HEK293 (cell line): ENCODE measurements around the gene CRIM1.

ENCODE experiments used
- CTCF ChIA-PET: fragments of 350-600 bp; formaldehyde crosslinking; extraction: SDS; loops from one replicate; lab custom pipeline; 2021; ENCODE audit warnings: antibody characterized with exemption; lab: Yijun Ruan, JAX
- POLR2A ChIA-PET: fragments of 300-600 bp; formaldehyde crosslinking; extraction: SDS; loops from one replicate; lab custom pipeline; 2020; ENCODE audit warnings: antibody characterized with exemption, inconsistent platforms; lab: Yijun Ruan, JAX
- H3K27ac ChIP-seq: fragments of 200-500 bp; sonication (Bioruptor generic); 2 replicates; pipeline ENCODE4 v1.5.1; 2014; ENCODE audit warnings: low read depth, low read length, control low read depth, inconsistent platforms; ENCODE audit errors: extremely low read depth
- H3K36me3 ChIP-seq, 2 experiments: fragments of 200-500 bp in 1 of 2; sonication (Bioruptor generic) in 1 of 2; 1 replicate in 1 of 2; 2 replicates in 1 of 2; pipeline ENCODE4 v1.5.1; 2014 to 2017; ENCODE audit warnings: inconsistent platforms in 2 of 2, low read length in 2 of 2; ENCODE audit not compliant: control insufficient read depth in 2 of 2, insufficient read depth in 1 of 2
- H3K4me1 ChIP-seq: fragments of 200-500 bp; sonication (Bioruptor generic); 2 replicates; pipeline ENCODE4 v1.5.1; 2014; ENCODE audit warnings: mild to moderate bottlenecking, low read length, inconsistent platforms; ENCODE audit not compliant: control insufficient read depth, insufficient read depth
- H3K4me3 ChIP-seq: 2 replicates; pipeline ENCODE4 v1.5.1; 2011; ENCODE audit warnings: low read depth, mild to moderate bottlenecking, control low read depth, low read length, moderate library complexity
- H3K9me3 ChIP-seq: fragments of 200-500 bp; sonication (Bioruptor generic); 2 replicates; pipeline ENCODE4 v1.5.1; 2014; ENCODE audit warnings: low read depth, low read length, inconsistent platforms; ENCODE audit not compliant: control insufficient read depth, insufficient read depth
- GFI1B ChIP-seq: fragments of 450-650 bp; formaldehyde crosslinking; IDR thresholded peaks from 2 replicates; pipeline ENCODE4 v1.5.1; 2016; ENCODE audit warnings: missing biosample characterization, missing genetic modification characterization
- IKZF3 ChIP-seq: fragments of 450-650 bp; IDR thresholded peaks from 2 replicates; pipeline ENCODE4 v1.5.0; 2018; ENCODE audit warnings: missing biosample characterization, mild to moderate bottlenecking, missing genetic modification characterization, moderate library complexity
- MZF1 ChIP-seq: fragments of 450-650 bp; formaldehyde crosslinking; IDR thresholded peaks from 2 replicates; pipeline ENCODE4 v1.5.1; 2017; ENCODE audit warnings: missing biosample characterization, missing genetic modification characterization, borderline replicate concordance
- SCRT2 ChIP-seq: fragments of 450-650 bp; formaldehyde crosslinking; IDR thresholded peaks from 2 replicates; pipeline ENCODE4 v1.5.1; 2016; ENCODE audit warnings: missing biosample characterization, missing genetic modification characterization
- SETDB1 ChIP-seq: IDR thresholded peaks from one replicate; pipeline ENCODE4 v1.6.1; 2017; ENCODE audit warnings: mild to moderate bottlenecking, low read length, moderate library complexity, mixed read lengths; ENCODE audit not compliant: insufficient read length
- ZBTB44 ChIP-seq: fragments of 450-650 bp; IDR thresholded peaks from 2 replicates; pipeline ENCODE4 v1.5.1; 2018; ENCODE audit warnings: missing biosample characterization, mild to moderate bottlenecking, missing genetic modification characterization
- ZBTB7A ChIP-seq: fragments of 450-650 bp; formaldehyde crosslinking; IDR thresholded peaks from 2 replicates; pipeline ENCODE4 v1.5.1; 2016; ENCODE audit warnings: low read depth, missing biosample characterization, missing genetic modification characterization
- ZNF121 ChIP-seq: fragments of 450-650 bp; formaldehyde crosslinking; IDR thresholded peaks from 2 replicates; pipeline ENCODE4 v1.5.1; 2016; ENCODE audit warnings: missing biosample characterization, missing genetic modification characterization
- ZNF155 ChIP-seq: fragments of 450-650 bp; formaldehyde crosslinking; IDR thresholded peaks from 2 replicates; pipeline ENCODE4 v1.5.1; 2016; ENCODE audit warnings: missing biosample characterization, missing genetic modification characterization
- ZNF19 ChIP-seq: fragments of 450-650 bp; formaldehyde crosslinking; IDR thresholded peaks from 2 replicates; pipeline ENCODE4; 2016; ENCODE audit warnings: missing biosample characterization, missing genetic modification characterization, low read depth
- ZNF311 ChIP-seq: fragments of 450-650 bp; formaldehyde crosslinking; IDR thresholded peaks from 2 replicates; pipeline ENCODE4 v1.5.1; 2017; ENCODE audit warnings: missing biosample characterization, missing genetic modification characterization, borderline replicate concordance
- ZNF398 ChIP-seq: fragments of 450-650 bp; formaldehyde crosslinking; IDR thresholded peaks from 2 replicates; pipeline ENCODE4 v1.5.1; 2017; ENCODE audit warnings: missing biosample characterization, missing genetic modification characterization
- ZNF426 ChIP-seq: fragments of 450-650 bp; formaldehyde crosslinking; IDR thresholded peaks from 2 replicates; pipeline ENCODE4 v1.5.1; 2017; ENCODE audit warnings: missing biosample characterization, missing genetic modification characterization, mild to moderate bottlenecking, inconsistent platforms, moderate library complexity
- ZNF488 ChIP-seq: fragments of 450-650 bp; formaldehyde crosslinking; IDR thresholded peaks from 2 replicates; pipeline ENCODE4 v1.5.1; 2016; ENCODE audit warnings: missing biosample characterization, missing genetic modification characterization
- ZNF521 ChIP-seq: fragments of 450-650 bp; formaldehyde crosslinking; IDR thresholded peaks from 2 replicates; pipeline ENCODE4 v1.5.1; 2017; ENCODE audit warnings: missing biosample characterization, mild to moderate bottlenecking, missing genetic modification characterization
- ZNF549 ChIP-seq: fragments of 450-650 bp; IDR thresholded peaks from 2 replicates; pipeline ENCODE4 v1.5.1; 2018; ENCODE audit warnings: missing biosample characterization, missing genetic modification characterization, mild to moderate bottlenecking, inconsistent platforms, moderate library complexity
- ZNF561 ChIP-seq: fragments of 450-650 bp; IDR thresholded peaks from 2 replicates; pipeline ENCODE4 v1.5.1; 2018; ENCODE audit warnings: missing biosample characterization, missing genetic modification characterization, borderline replicate concordance
- ZNF571 ChIP-seq: fragments of 450-650 bp; formaldehyde crosslinking; IDR thresholded peaks from 2 replicates; pipeline ENCODE4 v1.5.0; 2017; ENCODE audit warnings: missing biosample characterization, missing genetic modification characterization
- ZNF624 ChIP-seq: fragments of 450-650 bp; formaldehyde crosslinking; IDR thresholded peaks from 2 replicates; pipeline ENCODE4 v1.5.1; 2017; ENCODE audit warnings: missing biosample characterization, missing genetic modification characterization
- ZNF629 ChIP-seq: fragments of 450-650 bp; formaldehyde crosslinking; IDR thresholded peaks from 2 replicates; pipeline ENCODE4 v1.5.1; 2017; ENCODE audit warnings: missing biosample characterization, missing genetic modification characterization
- ZNF670 ChIP-seq: fragments of 450-650 bp; formaldehyde crosslinking; IDR thresholded peaks from 2 replicates; pipeline ENCODE4 v1.5.1; 2016; ENCODE audit warnings: missing biosample characterization, missing genetic modification characterization, low read depth
- ZNF768 ChIP-seq: fragments of 450-650 bp; formaldehyde crosslinking; IDR thresholded peaks from 2 replicates; pipeline ENCODE4 v1.5.1; 2018; ENCODE audit warnings: missing biosample characterization, mild to moderate bottlenecking, missing genetic modification characterization
- ZNF776 ChIP-seq: fragments of 450-650 bp; formaldehyde crosslinking; IDR thresholded peaks from 2 replicates; pipeline ENCODE4 v1.5.0; 2017; ENCODE audit warnings: missing biosample characterization, missing genetic modification characterization, borderline replicate concordance
- ZSCAN30 ChIP-seq: fragments of 450-650 bp; IDR thresholded peaks from 2 replicates; pipeline ENCODE4 v1.5.1; 2018; ENCODE audit warnings: missing biosample characterization, mild to moderate bottlenecking, missing genetic modification characterization, moderate library complexity
- ZSCAN5A ChIP-seq: fragments of 450-650 bp; formaldehyde crosslinking; IDR thresholded peaks from 2 replicates; pipeline ENCODE4 v1.5.1; 2016; ENCODE audit warnings: missing biosample characterization, missing genetic modification characterization
- TF ChIP-seq, protein P1 (sequence below): fragments of 450-650 bp; formaldehyde crosslinking; IDR thresholded peaks from 2 replicates; pipeline ENCODE4 v1.5.1; 2017; ENCODE audit warnings: missing biosample characterization, missing genetic modification characterization
- TF ChIP-seq, protein P2 (sequence below): fragments of 450-650 bp; formaldehyde crosslinking; IDR thresholded peaks from 2 replicates; pipeline ENCODE4 v1.5.1; 2016; ENCODE audit warnings: missing biosample characterization, missing genetic modification characterization

The CRIM1 gene

DNA sequence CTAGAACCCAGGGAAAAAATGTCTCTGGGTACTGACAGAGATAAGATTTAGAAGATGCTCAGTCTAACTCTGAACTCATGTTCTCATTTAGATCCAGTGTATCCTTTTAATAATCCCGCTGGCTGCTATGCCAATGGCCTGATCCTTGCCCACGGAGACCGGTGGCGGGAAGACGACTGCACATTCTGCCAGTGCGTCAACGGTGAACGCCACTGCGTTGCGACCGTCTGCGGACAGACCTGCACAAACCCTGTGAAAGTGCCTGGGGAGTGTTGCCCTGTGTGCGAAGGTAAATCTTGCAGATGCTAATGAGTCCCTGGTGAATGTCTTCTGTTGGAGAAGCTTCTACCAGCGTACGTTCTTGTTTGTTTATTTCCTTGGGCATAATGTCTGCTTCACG, 123.8 kb downstream of the CRIM1 start:
- CTCF ChIA-PET, result no interaction called here
- POLR2A ChIA-PET, result no interaction called here
- Histone ChIP-seq H3K4me3 (no peak overlapping the region), H3K9me3 (no peaks in the 10 kb centered on the region), H3K4me1 (no peaks in the 10 kb centered on the region), H3K27ac (no peak overlapping the region), H3K36me3 (peaks cover 0 to 72% of the 10 kb centered on the region in 2 experiments; a peak in 2 of 3 replicates)
- TF ChIP-seq GFI1B (tag by site-specific recombination) (no peak), ZNF521 (no peak), MZF1 (tag by site-specific recombination) (no peak), ZNF561 (tag by site-specific recombination) (no peak), ZNF776 (tag by site-specific recombination) (no peak), ZNF549 (tag by site-specific recombination) (no peak), ZNF488 (no peak), ZNF629 (tag by site-specific recombination) (no peak), SCRT2 (no peak), ZNF768 (tag by site-specific recombination) (no peak), ZNF670 (tag by site-specific recombination) (no peak), ZNF571 (no peak), ZNF426 (tag by site-specific recombination) (no peak), ZNF121 (tag by site-specific recombination) (no peak)
- TF ChIP-seq, protein P1, sequence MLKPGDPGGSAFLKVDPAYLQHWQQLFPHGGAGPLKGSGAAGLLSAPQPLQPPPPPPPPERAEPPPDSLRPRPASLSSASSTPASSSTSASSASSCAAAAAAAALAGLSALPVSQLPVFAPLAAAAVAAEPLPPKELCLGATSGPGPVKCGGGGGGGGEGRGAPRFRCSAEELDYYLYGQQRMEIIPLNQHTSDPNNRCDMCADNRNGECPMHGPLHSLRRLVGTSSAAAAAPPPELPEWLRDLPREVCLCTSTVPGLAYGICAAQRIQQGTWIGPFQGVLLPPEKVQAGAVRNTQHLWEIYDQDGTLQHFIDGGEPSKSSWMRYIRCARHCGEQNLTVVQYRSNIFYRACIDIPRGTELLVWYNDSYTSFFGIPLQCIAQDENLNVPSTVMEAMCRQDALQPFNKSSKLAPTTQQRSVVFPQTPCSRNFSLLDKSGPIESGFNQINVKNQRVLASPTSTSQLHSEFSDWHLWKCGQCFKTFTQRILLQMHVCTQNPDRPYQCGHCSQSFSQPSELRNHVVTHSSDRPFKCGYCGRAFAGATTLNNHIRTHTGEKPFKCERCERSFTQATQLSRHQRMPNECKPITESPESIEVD, result no peak
- TF ChIP-seq, protein P2, sequence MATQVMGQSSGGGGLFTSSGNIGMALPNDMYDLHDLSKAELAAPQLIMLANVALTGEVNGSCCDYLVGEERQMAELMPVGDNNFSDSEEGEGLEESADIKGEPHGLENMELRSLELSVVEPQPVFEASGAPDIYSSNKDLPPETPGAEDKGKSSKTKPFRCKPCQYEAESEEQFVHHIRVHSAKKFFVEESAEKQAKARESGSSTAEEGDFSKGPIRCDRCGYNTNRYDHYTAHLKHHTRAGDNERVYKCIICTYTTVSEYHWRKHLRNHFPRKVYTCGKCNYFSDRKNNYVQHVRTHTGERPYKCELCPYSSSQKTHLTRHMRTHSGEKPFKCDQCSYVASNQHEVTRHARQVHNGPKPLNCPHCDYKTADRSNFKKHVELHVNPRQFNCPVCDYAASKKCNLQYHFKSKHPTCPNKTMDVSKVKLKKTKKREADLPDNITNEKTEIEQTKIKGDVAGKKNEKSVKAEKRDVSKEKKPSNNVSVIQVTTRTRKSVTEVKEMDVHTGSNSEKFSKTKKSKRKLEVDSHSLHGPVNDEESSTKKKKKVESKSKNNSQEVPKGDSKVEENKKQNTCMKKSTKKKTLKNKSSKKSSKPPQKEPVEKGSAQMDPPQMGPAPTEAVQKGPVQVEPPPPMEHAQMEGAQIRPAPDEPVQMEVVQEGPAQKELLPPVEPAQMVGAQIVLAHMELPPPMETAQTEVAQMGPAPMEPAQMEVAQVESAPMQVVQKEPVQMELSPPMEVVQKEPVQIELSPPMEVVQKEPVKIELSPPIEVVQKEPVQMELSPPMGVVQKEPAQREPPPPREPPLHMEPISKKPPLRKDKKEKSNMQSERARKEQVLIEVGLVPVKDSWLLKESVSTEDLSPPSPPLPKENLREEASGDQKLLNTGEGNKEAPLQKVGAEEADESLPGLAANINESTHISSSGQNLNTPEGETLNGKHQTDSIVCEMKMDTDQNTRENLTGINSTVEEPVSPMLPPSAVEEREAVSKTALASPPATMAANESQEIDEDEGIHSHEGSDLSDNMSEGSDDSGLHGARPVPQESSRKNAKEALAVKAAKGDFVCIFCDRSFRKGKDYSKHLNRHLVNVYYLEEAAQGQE (tag by site-specific recombination), result no peak

- ChIA-PET POLR2A (no interaction called here), CTCF (no interaction called here)
- H3K36me3 ChIP-seq, result peaks cover 0 to 75% of the 10 kb centered on the region in 2 experiments; a peak in 2 of 3 replicates
- H3K4me3 ChIP-seq, result no peak overlapping the region
- no peak overlapping the region for H3K27ac ChIP-seq
- H3K9me3 ChIP-seq, result no peaks in the 10 kb centered on the region
- H3K4me1 ChIP-seq, result no peaks in the 10 kb centered on the region
- TF ChIP-seq ZBTB7A, result no peak
- no peak for TF ChIP-seq ZNF624
- TF ChIP-seq ZBTB44 (tag by site-specific recombination), result no peak
- TF ChIP-seq ZNF311, result no peak
- no peak for TF ChIP-seq ZNF155 (tag by site-specific recombination)
- no peak for TF ChIP-seq ZNF398 (tag by site-specific recombination)
- TF ChIP-seq ZSCAN30 (tag by site-specific recombination), result no peak
- no peak for TF ChIP-seq IKZF3
- TF ChIP-seq SETDB1, result no peak
- TF ChIP-seq ZNF19 (tag by site-specific recombination), result no peak
- TF ChIP-seq ZSCAN5A (tag by site-specific recombination), result no peak
These were observed 124.5 kb downstream of the CRIM1 start for GRCh38 chr2:36480028-36480427.
